ENCODE data around the gene HMGCL.

GRCh38 chr1:23814016-23814415, 11.2 kb downstream of the HMGCL start:
- TF ChIP-seq ZFP30 (CRISPR knock-in tag; IDR thresholded peaks at IDR 0.05) (no peak), OSR1 (CRISPR knock-in tag; IDR thresholded peaks at IDR 0.05) (no peak), PPARA (CRISPR knock-in tag; IDR thresholded peaks at IDR 0.05; ENCODE audit: borderline replicate concordance) (no peak), PATZ1 (CRISPR knock-in tag; IDR thresholded peaks at IDR 0.05; ENCODE audit: borderline replicate concordance) (no peak), BACH2 (CRISPR knock-in tag; IDR thresholded peaks at IDR 0.05; ENCODE audit: borderline replicate concordance) (no peak), ESRRG (CRISPR knock-in tag; IDR thresholded peaks at IDR 0.05) (no peak), POU6F1 (CRISPR knock-in tag; IDR thresholded peaks at IDR 0.05; ENCODE audit: borderline replicate concordance, low read depth) (no peak), CSDC2 (CRISPR knock-in tag; IDR thresholded peaks at IDR 0.05) (no peak), RARB (CRISPR knock-in tag; IDR thresholded peaks at IDR 0.05) (no peak), CSRNP3 (CRISPR knock-in tag; IDR thresholded peaks at IDR 0.05) (no peak), TSHZ2 (CRISPR knock-in tag; IDR thresholded peaks at IDR 0.05) (no peak)
